Nucleus accumbens (tissue), 56 donors: ENCODE data around the gene DLG1.

Experiments used
- DNase-seq, 56 donors: peaks; one replicate each; lab custom pipeline; 2025; lab: John Stamatoyannopoulos, UW

Gene DLG1

DNA sequence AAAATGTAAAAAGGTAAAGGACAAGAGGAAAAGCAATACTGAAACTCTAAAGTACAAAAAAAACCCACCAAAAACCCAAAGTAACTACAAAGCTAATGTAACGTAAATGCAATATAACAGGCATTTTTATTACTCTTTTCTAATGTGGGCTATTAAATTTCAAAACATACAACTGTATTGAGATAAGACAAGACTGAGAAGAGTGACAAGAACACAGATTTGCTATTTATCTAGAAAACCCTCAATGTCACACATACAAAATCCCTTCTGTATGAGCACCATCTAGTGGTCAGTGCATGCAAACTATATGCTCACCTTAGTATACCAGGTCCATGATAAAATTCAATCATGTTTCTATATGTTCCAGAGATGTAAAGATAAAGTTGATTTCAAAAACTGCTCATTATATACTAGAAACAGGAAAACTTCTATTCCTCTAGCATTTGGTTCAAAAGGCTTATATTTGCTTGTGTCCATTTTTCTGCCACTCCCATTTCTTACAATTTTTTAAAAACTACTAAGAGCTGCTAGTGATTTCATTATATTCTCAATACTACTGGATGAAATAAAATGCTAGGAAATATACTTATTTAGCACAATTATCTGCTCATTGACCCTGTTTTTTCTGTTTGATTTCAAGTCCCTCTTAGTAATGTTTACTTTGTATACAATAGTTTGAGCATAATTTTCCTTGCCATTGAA lies 111.4 kb downstream of the DLG1 start:
- DNase-seq: peak in 1 of 56 donors; percentile 13

DNA sequence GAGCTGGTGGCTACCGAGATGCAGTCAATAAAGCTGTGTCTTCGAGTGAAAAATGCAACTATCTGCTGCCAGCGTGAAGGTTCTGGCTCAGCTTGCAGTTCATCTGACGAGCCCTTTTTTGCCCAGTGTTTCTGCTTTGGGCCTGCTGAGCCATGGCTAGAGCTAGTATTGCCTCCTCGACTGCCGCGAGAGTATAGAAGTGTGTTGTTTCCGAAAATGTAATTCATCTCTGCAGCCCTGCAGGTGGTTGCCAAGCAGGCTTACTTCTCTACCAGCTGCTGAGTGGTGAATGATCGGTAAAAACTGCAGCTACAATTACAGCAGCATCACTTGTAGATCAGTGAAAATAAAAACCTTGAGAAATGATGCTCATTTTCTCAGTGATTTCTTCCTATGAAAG lies 114.8 kb downstream of the DLG1 start:
- DNase-seq: peak in 22 of 56 donors; percentile 4 to 58 (median 17)

DNA sequence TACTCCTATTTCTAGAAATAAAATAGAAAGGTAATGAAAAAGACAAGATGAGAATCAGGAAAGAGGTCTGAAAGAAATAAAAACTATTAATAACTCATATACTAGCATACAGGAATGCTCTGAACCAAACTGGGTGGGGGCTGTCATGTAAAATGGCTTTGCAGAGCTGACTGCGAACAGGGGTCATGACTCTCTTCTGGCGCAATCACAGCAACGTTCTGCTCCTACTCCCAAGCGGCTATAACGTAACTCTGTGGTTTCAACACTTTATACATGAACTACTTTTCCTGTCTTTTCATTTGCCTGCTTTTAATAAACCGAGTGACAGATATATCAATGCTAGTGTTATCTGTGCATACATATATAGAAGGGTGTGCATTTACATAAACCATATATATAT lies 116.7 kb downstream of the DLG1 start:
- DNase-seq: no peak

DNA sequence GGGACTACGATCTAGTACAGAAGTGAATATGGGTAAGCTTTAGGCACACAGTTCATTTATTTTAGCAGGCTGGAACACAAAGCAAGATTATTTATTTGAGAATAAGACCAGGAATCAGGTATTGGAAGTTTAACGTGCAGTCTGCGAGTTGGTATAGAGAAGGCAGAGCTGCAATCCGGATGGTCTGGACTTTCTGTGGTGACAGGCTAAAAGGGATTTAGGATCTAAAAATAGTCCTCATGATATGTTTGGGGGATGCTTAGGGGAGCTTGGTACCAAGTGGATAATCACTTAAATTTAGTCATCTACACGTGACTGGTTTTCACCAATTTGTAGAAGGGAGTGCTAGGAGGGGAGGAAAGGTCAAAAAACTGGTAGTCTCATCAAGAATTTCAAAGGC lies 119.4 kb downstream of the DLG1 start:
- no peak for DNase-seq

DNA sequence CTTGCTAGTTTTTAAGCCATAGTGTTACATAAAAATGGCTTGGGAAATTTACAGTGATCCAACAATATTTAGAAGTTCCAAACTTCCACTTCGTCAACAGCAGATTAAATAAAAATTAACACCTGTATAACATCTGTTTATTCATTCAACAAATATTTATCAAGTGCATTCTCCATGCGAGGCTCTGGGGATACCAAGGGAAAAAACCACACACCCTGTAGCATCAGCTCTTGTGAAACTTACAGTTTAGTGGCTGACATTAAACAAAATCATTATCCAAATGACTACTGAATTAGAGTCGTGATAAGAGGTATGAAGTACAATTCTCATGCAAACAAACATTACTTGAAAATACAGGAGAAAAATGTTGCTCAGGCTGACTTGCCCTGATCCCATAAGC lies 122.9 kb downstream of the DLG1 start:
- DNase-seq: no peak

DNA sequence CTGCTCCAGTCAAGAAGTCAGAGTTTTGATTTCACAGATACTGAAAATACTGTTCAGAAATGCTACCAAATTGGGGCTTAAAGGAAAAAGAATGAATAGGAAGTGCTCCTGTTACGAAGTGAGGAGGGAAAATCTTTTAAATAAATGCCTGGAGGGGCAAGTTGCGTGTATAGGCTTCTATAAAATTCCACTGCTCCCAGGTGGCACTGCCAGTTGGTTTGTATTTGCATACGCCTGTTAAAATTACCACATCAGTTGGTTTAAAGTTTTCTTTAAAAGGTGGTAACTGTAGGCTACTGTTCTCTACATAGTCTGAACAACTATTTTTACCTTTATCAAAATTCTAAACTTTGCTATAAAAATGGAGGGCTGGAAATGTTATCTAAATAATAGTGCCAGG lies 123.5 kb downstream of the DLG1 start:
- no peak for DNase-seq

DNA sequence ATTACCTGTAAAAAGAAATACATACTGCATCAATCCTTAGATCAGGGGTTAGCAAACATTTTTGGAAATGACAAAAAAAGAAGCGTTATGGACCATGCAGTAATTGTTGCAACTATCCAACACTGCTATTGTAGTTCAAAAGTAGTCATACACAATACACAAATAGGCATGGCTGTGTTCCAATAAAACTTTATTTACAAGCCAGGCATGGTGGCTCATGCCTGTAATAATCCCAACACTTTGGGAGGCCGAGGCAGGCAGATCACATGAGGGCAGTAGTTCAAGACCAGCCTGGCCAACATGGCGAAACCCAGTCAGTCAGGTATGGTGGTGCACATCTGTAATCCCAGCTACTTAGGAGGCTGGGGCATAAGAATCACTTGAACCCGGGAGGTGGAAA lies 124.8 kb downstream of the DLG1 start:
- no peak for DNase-seq

DNA sequence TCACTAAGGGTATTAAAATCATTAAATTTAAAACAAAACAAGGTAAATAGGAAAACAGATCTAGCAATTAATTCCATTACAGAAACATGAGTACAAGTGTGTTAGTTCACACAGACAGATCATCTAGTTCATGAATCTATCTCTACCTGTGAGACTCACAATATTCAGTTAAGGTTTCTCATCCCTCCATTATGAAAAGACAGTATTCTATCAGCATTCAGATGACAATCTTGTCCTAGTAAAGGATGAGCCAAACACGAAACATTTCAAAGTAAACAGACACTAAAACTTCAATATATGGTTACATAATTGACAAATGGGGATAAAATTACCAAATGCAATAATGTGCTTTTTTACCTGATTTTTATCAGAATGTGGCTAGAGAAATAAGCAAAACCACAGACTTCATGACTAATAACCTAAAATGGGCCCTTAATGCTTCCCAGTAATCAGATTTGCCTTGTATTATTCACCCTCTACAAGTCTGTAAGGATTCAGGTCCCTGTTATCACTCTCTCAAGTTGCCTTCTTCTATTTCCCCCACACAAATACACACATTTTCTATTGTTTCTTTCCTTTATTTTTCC lies 126.8 kb downstream of the DLG1 start:
- no peak for DNase-seq

DNA sequence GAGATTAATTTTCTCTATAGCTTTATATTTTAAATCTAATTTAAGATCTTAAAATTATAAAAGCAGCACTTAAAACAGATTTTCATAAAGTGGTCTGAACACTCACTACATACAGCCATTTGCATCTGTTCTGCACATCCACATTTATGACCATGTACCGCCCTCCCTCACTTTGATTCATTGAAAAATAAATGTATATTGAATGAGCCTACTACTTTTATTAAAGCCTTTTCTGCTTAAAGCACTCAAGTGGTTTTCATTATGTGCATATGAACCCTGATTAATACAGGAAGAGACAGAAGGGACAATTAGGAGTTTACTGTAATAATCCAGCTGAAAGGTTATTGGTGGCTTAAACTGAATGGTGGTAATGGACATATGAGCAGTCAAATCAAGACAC lies 129.4 kb downstream of the DLG1 start:
- DNase-seq: no peak

DNA sequence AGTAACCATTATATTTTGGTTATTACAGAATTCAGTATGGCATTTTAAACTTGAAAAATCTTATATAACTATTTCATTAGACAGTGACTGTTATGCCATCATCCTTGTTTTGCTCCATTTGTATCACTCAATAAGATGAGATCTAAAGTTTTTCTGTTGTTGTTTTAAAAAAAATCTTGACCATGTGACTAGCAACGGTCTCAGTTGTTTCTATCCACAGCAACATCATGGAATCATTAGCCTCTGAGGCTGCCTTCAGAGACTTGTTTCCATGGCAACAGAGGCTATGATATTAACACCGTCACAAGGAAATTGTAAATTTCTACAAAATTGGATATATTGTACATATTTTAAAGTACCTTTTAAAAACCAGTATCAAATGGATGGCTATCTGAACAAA lies 129.8 kb downstream of the DLG1 start:
- no peak for DNase-seq

DNA sequence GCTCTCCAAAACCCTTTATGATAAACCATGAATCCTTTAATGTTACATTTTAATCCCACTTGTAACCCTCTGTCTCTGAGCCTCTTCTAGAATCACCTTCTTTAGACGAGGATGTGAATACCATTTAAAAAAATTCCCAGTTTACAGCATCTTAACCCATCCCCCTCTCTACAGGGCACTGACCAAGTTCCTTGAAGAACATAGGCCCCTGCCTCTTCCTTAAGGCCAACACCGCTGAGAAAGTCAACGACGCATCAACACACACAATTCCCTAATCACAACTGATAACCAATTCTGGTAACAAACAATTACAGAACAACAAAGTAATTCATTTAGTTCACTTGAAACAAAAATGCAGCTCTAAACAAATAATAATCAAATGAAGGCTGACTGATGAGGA lies 130.3 kb downstream of the DLG1 start:
- DNase-seq: no peak

DNA sequence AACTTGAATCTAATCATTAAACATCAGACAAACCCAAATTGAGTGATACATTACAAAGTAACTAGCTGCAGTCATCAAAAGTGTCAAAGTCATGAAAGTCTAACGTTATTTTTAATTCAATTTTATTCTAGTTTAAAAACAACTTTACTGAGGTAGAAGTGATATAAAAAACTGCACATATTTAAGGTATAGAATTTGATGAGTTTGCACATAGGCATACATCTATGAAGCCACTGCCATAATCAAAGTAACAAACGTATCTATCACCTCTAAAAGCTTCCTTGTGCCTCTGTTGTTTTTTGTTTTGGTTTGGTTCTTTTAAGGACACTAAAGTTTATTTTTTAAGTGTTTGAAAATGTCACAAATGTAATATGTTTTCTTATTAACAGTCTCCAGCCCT lies 130.9 kb downstream of the DLG1 start:
- DNase-seq: no peak

DNA sequence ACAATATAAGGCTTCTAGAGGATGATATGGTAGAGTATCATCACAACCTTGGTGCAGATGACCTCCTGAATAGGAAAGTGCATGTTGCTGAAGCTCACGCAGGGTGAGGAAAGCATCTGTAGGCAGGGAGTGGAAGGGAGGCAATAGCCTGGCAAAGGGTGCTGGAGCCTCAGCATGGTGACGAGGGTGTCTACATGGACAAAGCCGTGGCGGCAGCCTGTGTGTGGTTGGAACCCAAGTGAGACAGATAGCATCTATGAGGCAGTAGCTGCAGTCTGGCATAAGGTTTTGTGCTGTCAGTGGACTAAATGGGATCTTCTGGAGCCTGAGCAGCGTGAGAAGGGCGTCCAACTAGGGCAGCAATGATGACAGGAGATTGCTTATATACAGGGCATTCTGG lies 132.5 kb downstream of the DLG1 start:
- DNase-seq: peak in 1 of 56 donors; percentile 16

DNA sequence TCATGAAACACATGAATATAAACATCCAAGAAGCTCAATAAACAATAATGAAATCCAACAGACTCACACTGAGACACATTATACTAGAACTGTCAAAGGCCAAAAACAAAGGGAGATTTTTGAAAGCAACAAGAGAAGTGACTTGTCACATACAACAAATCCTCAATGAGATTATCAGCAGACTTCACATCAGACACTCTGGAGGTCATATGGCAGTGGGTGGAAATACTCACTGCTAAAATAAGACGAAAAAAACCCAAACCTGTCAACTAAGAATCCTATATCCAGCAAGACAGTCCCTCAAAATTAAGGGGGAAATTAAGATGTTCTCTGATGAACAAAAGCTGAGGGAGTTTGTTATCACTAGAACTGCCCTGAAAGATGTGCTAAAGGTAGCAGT lies 143.4 kb downstream of the DLG1 start:
- DNase-seq: no peak

DNA sequence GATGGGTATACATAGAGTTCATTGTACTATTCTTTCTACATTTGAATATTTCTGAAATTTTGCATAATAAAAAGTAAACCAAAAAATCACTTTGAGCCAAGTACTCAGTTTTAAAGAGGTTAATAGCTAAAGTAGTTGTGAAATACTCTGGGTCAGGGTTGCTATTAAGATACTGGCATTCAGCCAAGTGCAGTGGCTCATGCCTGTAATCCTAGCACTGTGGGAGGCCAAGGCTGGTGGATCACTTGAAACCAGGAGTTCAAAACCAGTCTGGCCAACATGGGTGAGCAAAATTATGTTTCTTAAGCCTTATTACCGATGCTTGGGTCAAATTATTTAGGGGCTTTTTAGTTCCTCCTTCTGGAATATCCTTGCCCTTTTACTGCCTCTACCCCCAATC lies 146.8 kb downstream of the DLG1 start:
- DNase-seq: no peak

DNA sequence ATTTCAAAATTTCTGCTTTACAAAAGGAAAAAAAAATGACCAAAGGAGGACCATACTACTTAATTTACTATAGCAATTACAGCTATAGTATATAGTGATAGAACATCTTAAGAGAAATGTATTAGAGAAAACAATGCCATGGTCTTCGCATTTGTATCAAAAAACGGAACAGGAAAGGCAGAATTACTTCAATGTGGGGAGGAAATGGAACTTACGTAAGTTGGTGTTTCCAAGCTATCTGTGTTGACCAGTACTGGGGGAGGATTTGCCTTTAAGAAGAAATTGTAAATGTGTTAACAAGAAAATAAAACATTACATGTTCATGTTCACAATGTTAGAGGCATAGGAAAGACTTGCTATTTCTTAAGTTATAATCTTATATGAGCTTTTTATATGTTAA lies 148.9 kb downstream of the DLG1 start:
- DNase-seq: no peak

DNA sequence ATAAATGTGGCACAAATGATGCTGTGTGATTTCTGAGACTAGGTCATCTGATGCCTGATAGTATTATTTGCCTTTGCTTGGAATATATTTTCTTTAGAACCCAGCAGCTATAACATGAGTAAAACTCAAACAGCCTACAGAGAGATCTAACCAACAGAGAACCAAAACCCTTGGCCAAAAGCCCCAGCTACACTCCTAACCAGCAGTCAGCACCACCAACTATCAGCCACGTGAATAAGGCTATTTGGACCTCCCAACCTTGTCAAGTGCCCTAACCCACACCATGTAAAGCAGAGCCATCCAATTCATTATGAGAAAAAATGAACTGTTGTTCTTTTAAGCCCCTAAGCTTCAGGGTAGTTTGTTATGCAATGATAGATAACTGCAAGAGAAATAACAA lies 154.2 kb downstream of the DLG1 start:
- no peak for DNase-seq

DNA sequence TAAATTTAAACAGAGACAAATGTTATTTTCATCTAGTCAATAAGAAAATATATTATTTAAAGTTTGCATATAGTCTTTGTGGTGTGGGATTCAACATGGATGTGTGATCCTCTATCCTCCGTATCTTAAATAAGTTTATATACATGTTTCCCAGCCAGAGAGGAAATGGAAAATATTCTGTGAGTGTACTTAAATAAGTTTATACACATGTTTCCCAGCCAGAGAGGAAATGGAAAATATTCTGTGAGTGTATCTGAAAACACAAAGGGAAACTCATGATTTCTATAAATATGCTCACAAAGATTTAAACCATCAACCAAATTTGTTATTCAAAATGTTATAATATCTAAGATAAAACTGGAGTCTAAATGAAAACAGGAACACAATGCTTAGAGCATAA lies 158.8 kb downstream of the DLG1 start:
- no peak for DNase-seq

DNA sequence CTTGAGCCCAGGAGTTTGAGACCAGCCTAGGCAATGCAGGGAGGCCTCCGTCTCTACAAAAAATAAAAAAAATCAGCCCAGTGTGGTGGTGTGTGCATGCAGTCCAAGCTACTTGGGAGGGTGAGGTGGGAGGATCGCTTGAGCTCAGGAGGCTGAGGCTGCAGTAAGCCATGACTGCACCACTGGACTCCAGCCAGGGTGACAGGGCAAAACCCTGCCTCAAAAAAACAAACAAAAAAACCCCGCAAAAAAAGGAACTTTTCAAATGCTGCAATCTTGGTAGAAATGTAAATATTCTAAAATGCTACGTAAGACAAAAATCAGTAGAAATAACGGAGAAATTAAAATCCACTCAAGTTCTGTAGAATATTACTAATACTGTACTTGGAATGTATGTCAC lies 160.7 kb downstream of the DLG1 start:
- DNase-seq: no peak

DNA sequence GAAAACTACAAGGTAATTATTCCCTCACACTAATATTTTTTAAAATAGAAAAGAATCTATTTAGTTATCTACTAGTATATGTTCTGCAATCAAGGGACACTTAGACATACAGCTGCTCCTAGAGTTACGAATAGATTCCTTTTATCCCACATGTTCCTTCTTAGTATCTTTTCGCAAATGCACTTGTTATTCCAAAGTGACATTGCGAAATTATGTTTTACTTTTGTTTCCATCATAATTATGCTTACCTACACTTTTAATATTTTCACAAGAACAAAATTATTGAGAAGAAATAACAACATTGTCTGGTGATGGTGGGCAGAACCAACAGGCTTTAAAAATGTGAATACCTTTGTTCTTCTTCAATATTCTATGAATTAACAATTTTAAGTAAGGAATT lies 161.7 kb downstream of the DLG1 start:
- no peak for DNase-seq

DNA sequence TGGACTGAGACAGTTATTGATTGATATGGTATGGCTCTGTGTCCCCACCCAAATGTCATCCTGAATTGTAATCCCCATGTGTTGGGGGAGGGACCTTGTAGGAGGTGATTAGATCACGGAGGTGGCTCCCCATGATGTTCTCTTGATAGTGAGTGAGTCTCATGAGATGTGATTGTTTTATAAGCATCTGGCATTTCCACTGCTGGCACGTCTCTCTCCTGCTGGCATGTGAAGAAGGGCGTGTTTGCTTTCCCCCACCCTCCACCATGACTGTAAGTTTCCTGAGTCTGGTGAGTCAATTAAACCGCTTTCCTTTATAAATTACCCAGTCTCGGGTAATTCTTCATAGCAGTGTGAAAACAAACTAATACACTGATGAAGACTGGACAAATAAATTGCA lies 163.2 kb downstream of the DLG1 start:
- no peak for DNase-seq

DNA sequence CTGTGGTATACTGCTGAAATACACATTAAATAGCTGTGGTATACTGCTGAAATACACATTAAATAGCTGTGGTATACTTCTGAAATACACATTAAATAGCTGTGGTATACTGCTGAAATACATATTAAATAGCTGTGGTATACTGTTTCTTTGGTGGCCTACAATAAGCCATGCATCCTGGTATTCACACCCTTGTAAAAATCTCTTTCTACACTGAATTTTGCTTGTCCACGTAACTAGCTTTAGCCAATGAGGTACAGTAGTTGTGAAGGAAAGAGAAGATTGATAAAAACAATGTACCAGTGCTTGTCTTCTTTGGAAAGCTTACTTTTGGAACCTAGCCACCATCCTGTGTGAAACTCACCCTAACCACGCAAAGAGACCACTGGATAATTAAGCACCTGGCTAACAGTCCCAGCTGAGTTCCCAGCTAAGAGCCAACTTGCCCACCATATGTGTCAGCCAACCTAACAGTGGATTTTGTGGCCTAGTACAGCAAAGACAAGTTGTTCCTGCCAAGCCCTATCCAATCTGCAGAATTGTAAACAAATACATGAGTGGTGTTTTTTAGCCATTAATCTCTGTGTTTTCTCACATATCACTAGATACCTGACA lies 165.4 kb downstream of the DLG1 start:
- DNase-seq: no peak
